ENCODE results near the gene GRPEL1. TPM values are rescaled to one million over a fixed set of nuclear protein-coding genes. Genes with fewer than 3 reads are reported as not detected.

Gene GRPEL1
- 19.4 and 37.4 TPM in 2 replicates for total RNA-seq (2014; rRNA removed; shearing (Covaris generic); ENCODE audit: low replicate concordance)

- peak within 1 kb of the TSS; percentile 84 for H3K4me3 ChIP-seq (ENCODE audit: low read length)
- H3K27me3 ChIP-seq (ENCODE audit: low read length) = no peaks in the 10 kb centered on the region
- peak within 1 kb of the TSS; percentile 88 for H3K9ac ChIP-seq (ENCODE audit: low read length)
- DNase-seq = peak; percentile 100
- peaks cover 18% of the 10 kb centered on the region; the same call in 1 of the 2 replicates for H3K36me3 ChIP-seq (ENCODE audit: insufficient read depth, low read length)
- H3K9me3 ChIP-seq (ENCODE audit: low read length) = no peaks in the 10 kb centered on the region
- H3K4me1 ChIP-seq (ENCODE audit: low read length) = peaks cover 25% of the 10 kb centered on the region
- H2AFZ ChIP-seq (ENCODE audit: low read length) = peak within 1 kb of the TSS; percentile 94
- peak within 1 kb of the TSS; percentile 98 for H3K4me2 ChIP-seq (ENCODE audit: low read depth, low read length, poor library complexity, severe bottlenecking)
- H3K27ac ChIP-seq (ENCODE audit: low read length) = peak within 1 kb of the TSS; percentile 39; the same call in 1 of the 2 replicates
- H3K9me2 ChIP-seq (replicated peaks; ENCODE audit: insufficient read depth, low read length) = no peaks in the 10 kb centered on the region
- peaks cover 43% of the 10 kb centered on the region for H3K79me2 ChIP-seq (ENCODE audit: low read length)
- H4K20me1 ChIP-seq (ENCODE audit: insufficient read depth, low read depth, low read length) = peaks cover 28% of the 10 kb centered on the region
Observed at GRCh38 chr4:7067452-7068278, at the start of gene GRPEL1. GRPEL1 (minus strand) TSS chr4:7068064; CDS start chr4:7068032, 32 bp downstream.

- Histone ChIP-seq H3K4me3 (ENCODE audit: low read length) (no peak overlapping the region), H3K36me3 (ENCODE audit: insufficient read depth, low read length) (no peaks in the 10 kb centered on the region), H3K27ac (ENCODE audit: low read length) (no peak overlapping the region), H3K9ac (ENCODE audit: low read length) (no peak overlapping the region), H3K9me2 (replicated peaks; ENCODE audit: insufficient read depth, low read length) (no peaks in the 10 kb centered on the region), H3K79me2 (ENCODE audit: low read length) (no peaks in the 10 kb centered on the region), H4K20me1 (ENCODE audit: insufficient read depth, low read depth, low read length) (no peaks in the 10 kb centered on the region), H3K4me2 (ENCODE audit: low read depth, low read length, poor library complexity, severe bottlenecking) (no peak overlapping the region), H3K27me3 (ENCODE audit: low read length) (no peaks in the 10 kb centered on the region), H3K4me1 (ENCODE audit: low read length) (peaks cover 1% of the 10 kb centered on the region), H2AFZ (ENCODE audit: low read length) (no peak overlapping the region), H3K9me3 (ENCODE audit: low read length) (no peaks in the 10 kb centered on the region)
- DNase-seq = no peak
Observed at GRCh38 chr4:7116705-7117104, 48.8 kb upstream of the GRPEL1 start.

- Histone ChIP-seq H4K20me1 (ENCODE audit: insufficient read depth, low read depth, low read length) (no peaks in the 10 kb centered on the region), H3K79me2 (ENCODE audit: low read length) (no peaks in the 10 kb centered on the region), H3K9me3 (ENCODE audit: low read length) (no peaks in the 10 kb centered on the region), H3K4me3 (ENCODE audit: low read length) (no peak overlapping the region), H3K27me3 (ENCODE audit: low read length) (no peaks in the 10 kb centered on the region), H3K4me1 (ENCODE audit: low read length) (peaks cover 10% of the 10 kb centered on the region), H3K4me2 (ENCODE audit: low read depth, low read length, poor library complexity, severe bottlenecking) (no peak overlapping the region), H3K27ac (ENCODE audit: low read length) (no peak overlapping the region), H2AFZ (ENCODE audit: low read length) (no peak overlapping the region), H3K9me2 (replicated peaks; ENCODE audit: insufficient read depth, low read length) (no peaks in the 10 kb centered on the region), H3K36me3 (ENCODE audit: insufficient read depth, low read length) (no peaks in the 10 kb centered on the region), H3K9ac (ENCODE audit: low read length) (no peak overlapping the region)
- no peak for DNase-seq
Observed at GRCh38 chr4:7115557-7116340, 47.9 kb upstream of the GRPEL1 start.

- no peak for DNase-seq
- H3K36me3 ChIP-seq (ENCODE audit: insufficient read depth, low read length) = no peaks in the 10 kb centered on the region
Observed at GRCh38 chr4:7112656-7113055, 44.8 kb upstream of the GRPEL1 start.

GRCh38 chr4:7111441-7111840 is 43.6 kb upstream of the GRPEL1 start:
- H4K20me1 ChIP-seq (ENCODE audit: insufficient read depth, low read depth, low read length) = no peaks in the 10 kb centered on the region
- H3K27ac ChIP-seq (ENCODE audit: low read length) = no peak overlapping the region
- no peaks in the 10 kb centered on the region for H3K9me3 ChIP-seq (ENCODE audit: low read length)
- H3K4me1 ChIP-seq (ENCODE audit: low read length) = peaks cover 10% of the 10 kb centered on the region
- H3K9ac ChIP-seq (ENCODE audit: low read length) = no peak overlapping the region
- no peaks in the 10 kb centered on the region for H3K36me3 ChIP-seq (ENCODE audit: insufficient read depth, low read length)
- no peaks in the 10 kb centered on the region for H3K79me2 ChIP-seq (ENCODE audit: low read length)
- H2AFZ ChIP-seq (ENCODE audit: low read length) = no peak overlapping the region
- H3K4me3 ChIP-seq (ENCODE audit: low read length) = no peak overlapping the region
- no peaks in the 10 kb centered on the region for H3K27me3 ChIP-seq (ENCODE audit: low read length)
- peak overlapping the region; percentile 21 for H3K4me2 ChIP-seq (ENCODE audit: low read depth, low read length, poor library complexity, severe bottlenecking)
- DNase-seq = no peak
- no peaks in the 10 kb centered on the region for H3K9me2 ChIP-seq (replicated peaks; ENCODE audit: insufficient read depth, low read length)

More at GRCh38 chr4:7112656-7113055, 44.8 kb upstream of the GRPEL1 start:
- no peak overlapping the region for H3K4me3 ChIP-seq (ENCODE audit: low read length)
- H3K4me2 ChIP-seq (ENCODE audit: low read depth, low read length, poor library complexity, severe bottlenecking) = no peak overlapping the region
- no peaks in the 10 kb centered on the region for H3K9me2 ChIP-seq (replicated peaks; ENCODE audit: insufficient read depth, low read length)
- no peaks in the 10 kb centered on the region for H4K20me1 ChIP-seq (ENCODE audit: insufficient read depth, low read depth, low read length)
- no peak overlapping the region for H3K27ac ChIP-seq (ENCODE audit: low read length)
- no peaks in the 10 kb centered on the region for H3K79me2 ChIP-seq (ENCODE audit: low read length)
- no peak overlapping the region for H2AFZ ChIP-seq (ENCODE audit: low read length)
- no peaks in the 10 kb centered on the region for H3K27me3 ChIP-seq (ENCODE audit: low read length)
- H3K9me3 ChIP-seq (ENCODE audit: low read length) = no peaks in the 10 kb centered on the region
- H3K9ac ChIP-seq (ENCODE audit: low read length) = no peak overlapping the region
- peaks cover 10% of the 10 kb centered on the region for H3K4me1 ChIP-seq (ENCODE audit: low read length)

GRCh38 chr4:7110546-7110945 is 42.7 kb upstream of the GRPEL1 start:
- H3K9me2 ChIP-seq (replicated peaks; ENCODE audit: insufficient read depth, low read length) = no peaks in the 10 kb centered on the region
- H3K79me2 ChIP-seq (ENCODE audit: low read length) = no peaks in the 10 kb centered on the region
- no peaks in the 10 kb centered on the region for H3K36me3 ChIP-seq (ENCODE audit: insufficient read depth, low read length)
- no peak overlapping the region for H3K4me3 ChIP-seq (ENCODE audit: low read length)
- no peak for DNase-seq
- H4K20me1 ChIP-seq (ENCODE audit: insufficient read depth, low read depth, low read length) = no peaks in the 10 kb centered on the region
- no peak overlapping the region for H2AFZ ChIP-seq (ENCODE audit: low read length)
- H3K4me2 ChIP-seq (ENCODE audit: low read depth, low read length, poor library complexity, severe bottlenecking) = no peak overlapping the region
- peaks cover 10% of the 10 kb centered on the region for H3K4me1 ChIP-seq (ENCODE audit: low read length)
- H3K27ac ChIP-seq (ENCODE audit: low read length) = no peak overlapping the region
- H3K9ac ChIP-seq (ENCODE audit: low read length) = no peak overlapping the region
- no peaks in the 10 kb centered on the region for H3K27me3 ChIP-seq (ENCODE audit: low read length)
- H3K9me3 ChIP-seq (ENCODE audit: low read length) = no peaks in the 10 kb centered on the region

- no peaks in the 10 kb centered on the region for H3K27me3 ChIP-seq (ENCODE audit: low read length)
- H3K9me2 ChIP-seq (replicated peaks; ENCODE audit: insufficient read depth, low read length) = no peaks in the 10 kb centered on the region
- H3K9ac ChIP-seq (ENCODE audit: low read length) = no peak overlapping the region
- H3K9me3 ChIP-seq (ENCODE audit: low read length) = no peaks in the 10 kb centered on the region
- H4K20me1 ChIP-seq (ENCODE audit: insufficient read depth, low read depth, low read length) = no peaks in the 10 kb centered on the region
- H2AFZ ChIP-seq (ENCODE audit: low read length) = no peak overlapping the region
- H3K4me3 ChIP-seq (ENCODE audit: low read length) = no peak overlapping the region
- no peaks in the 10 kb centered on the region for H3K36me3 ChIP-seq (ENCODE audit: insufficient read depth, low read length)
- DNase-seq = no peak
- H3K4me2 ChIP-seq (ENCODE audit: low read depth, low read length, poor library complexity, severe bottlenecking) = no peak overlapping the region
- no peak overlapping the region for H3K27ac ChIP-seq (ENCODE audit: low read length)
- H3K4me1 ChIP-seq (ENCODE audit: low read length) = peaks cover 10% of the 10 kb centered on the region
- H3K79me2 ChIP-seq (ENCODE audit: low read length) = no peaks in the 10 kb centered on the region
Observed at GRCh38 chr4:7109169-7109568, 41.3 kb upstream of the GRPEL1 start.

GRCh38 chr4:7108660-7109059 is 40.8 kb upstream of the GRPEL1 start:
- no peaks in the 10 kb centered on the region for H3K79me2 ChIP-seq (ENCODE audit: low read length)
- H3K27me3 ChIP-seq (ENCODE audit: low read length) = no peaks in the 10 kb centered on the region
- no peaks in the 10 kb centered on the region for H3K36me3 ChIP-seq (ENCODE audit: insufficient read depth, low read length)
- H3K27ac ChIP-seq (ENCODE audit: low read length) = no peak overlapping the region
- no peak overlapping the region for H3K9ac ChIP-seq (ENCODE audit: low read length)
- no peaks in the 10 kb centered on the region for H3K9me3 ChIP-seq (ENCODE audit: low read length)
- no peak overlapping the region for H2AFZ ChIP-seq (ENCODE audit: low read length)
- no peak overlapping the region for H3K4me2 ChIP-seq (ENCODE audit: low read depth, low read length, poor library complexity, severe bottlenecking)
- H3K4me3 ChIP-seq (ENCODE audit: low read length) = no peak overlapping the region
- DNase-seq = no peak
- H3K9me2 ChIP-seq (replicated peaks; ENCODE audit: insufficient read depth, low read length) = no peaks in the 10 kb centered on the region
- no peaks in the 10 kb centered on the region for H4K20me1 ChIP-seq (ENCODE audit: insufficient read depth, low read depth, low read length)
- H3K4me1 ChIP-seq (ENCODE audit: low read length) = peaks cover 10% of the 10 kb centered on the region
